Stromal cell of bone marrow (primary cell): ENCODE data around the gene SFRP5.

Experiments used
- DNase-seq: peaks from one replicate; pipeline ENCODE4 v3.0.0-alpha.2; 2012; ENCODE audit warnings: low read depth

SFRP5 gene

DNA sequence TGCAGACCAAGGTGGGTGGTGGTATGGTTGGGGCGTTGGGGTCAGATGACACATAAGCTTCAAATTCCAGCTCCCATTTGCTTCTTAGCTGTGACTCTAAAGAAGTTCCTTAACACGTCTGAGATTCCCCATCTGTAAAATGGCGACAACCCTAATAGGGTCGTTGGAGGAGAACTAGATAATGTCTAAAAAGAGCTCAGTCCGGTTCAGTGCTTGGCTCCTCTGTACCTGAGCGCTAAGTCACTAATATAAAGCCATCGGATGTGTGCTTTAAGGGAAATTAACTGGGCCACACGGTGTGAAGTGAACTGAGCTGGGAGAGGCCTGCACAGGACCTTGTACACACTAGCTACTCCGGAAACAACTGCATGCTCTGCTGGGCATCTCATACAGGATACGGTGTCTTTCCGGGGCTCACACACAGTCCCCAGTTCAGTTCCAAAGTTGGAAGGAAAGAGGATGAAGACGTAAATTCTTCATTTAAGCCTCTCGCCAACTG lies 35.3 kb downstream of the SFRP5 start:
- DNase-seq, result no peak

DNA sequence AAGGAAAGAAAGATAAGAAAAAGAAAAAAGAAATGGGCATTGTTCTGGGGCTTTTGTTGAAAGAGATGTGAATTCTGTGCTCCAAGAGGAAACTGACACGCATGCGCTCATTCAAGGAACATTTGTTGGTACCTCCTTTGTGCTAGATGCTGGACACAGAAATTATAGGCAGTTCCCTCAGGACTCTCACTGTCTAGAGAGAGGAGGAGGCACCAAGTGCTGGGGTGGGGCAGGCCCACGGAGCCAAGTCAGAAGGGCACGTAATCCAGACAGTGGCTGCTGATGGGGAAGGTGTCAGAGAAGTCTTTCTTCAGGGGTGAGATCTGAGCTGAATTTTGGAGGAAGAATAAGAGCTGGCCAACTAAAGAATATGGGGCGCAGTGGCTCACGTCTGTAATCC lies 37.8 kb downstream of the SFRP5 start:
- no peak for DNase-seq

DNA sequence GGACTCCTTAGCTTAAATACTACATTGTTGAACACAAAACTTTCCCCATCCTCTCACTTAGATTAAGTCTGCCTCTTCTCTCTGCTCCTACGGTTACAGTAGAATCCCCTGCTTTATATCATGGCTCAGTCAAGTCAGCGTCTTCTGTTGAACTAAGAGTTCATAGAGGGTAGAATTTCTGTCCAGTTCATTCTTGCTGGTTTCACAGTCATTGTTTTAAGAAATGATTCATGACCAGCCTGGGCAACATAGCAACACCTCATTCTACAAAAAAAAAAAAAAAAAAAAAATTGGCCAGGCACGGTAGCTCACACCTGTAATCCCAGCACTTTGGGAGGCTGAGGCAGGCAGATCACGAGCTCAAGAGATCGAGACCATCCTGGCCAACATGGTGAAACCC lies 38.5 kb downstream of the SFRP5 start:
- DNase-seq, result no peak

DNA sequence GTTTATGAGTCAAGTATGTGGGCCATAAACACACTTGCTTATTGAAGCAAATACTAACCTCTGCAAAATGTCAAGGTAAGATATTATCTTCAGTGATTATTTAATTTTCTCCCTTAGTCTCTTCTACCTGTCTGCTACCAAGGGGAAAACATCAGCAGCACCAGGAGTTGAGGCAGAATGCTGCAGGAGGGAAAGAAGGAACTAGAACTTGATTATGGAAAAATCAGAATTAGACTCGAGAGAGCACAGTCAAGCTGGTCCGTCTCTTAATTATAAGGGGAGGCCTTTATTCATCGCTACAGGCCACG lies 39.8 kb downstream of the SFRP5 start:
- DNase-seq, result no peak

DNA sequence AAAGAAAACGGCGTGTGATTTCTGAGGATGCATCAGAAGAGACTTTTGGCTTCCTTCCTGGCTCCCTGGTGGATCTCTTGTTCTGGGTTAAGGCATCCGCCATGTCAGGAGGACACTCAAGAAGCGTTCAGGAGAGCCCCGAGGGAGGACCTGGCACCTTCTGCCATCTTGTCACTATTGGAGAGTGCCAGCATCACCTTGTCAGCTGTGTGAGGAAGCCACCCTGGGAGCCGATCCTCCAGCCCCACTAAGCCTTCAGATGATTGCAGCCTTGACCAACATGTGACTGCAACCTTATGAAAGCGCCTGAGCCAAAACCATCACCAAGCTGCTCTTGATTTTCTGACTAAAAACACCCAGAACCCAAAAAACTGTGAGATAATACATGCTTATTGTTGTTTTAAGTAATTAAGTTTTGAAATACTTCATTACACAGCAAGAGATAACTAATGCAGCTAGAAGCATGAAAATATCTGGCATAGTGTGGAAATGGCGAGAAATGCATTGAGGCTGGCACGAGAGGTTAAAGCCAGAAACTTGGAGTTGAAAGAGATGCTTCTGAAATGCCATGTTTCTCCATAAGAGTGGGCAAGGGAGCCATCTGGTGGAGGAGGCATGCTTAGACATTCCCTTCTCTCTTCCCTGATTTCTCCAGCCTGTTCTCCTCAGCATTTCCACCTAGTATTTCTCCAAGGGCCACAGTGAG lies 40.3 kb downstream of the SFRP5 start:
- DNase-seq, result peak; percentile 63

DNA sequence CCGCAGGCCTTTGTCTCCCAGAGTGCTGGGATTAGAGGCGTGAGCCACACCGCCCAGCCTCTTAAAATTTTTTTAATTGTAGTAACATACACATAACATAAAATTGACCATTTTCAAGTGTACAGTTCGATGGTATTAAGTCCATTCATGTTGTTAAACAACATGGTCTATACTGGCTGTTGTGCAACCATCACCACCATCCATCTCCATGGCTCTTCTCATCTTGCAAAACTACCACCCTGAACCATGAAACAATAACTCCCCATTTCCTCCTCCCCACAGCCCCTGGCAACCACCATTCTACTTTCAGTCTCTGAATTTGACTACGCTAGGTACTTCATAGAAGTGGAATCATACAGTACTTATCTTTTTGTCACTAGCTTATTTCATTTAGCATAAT lies 42.8 kb downstream of the SFRP5 start:
- no peak for DNase-seq

DNA sequence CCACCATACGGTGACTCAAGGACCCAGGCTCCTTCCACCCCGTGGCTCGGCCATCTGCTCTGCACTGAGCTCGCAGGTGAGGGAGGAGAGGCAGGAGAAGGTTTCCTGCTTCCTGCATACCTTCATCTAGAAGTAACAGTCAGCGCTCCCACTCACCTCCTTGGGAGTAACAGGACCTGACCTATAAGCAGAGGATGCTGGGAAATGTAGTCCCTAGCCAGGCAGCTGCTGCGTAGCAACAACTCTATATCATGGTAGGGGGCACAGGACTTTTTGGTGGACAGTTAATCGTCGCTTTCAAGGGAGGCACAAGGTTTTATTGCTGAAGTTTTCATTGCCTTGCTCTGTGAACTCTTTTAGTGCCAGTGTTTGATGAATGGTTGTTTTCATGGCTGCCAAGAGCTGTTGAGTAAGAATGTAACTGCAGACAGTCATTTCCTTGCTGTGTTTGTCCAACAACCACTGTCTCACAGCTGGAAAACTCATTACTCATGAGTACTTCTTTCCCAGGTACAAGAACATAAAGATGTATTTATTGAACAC lies 45.1 kb downstream of the SFRP5 start:
- peak; percentile 86 for DNase-seq

DNA sequence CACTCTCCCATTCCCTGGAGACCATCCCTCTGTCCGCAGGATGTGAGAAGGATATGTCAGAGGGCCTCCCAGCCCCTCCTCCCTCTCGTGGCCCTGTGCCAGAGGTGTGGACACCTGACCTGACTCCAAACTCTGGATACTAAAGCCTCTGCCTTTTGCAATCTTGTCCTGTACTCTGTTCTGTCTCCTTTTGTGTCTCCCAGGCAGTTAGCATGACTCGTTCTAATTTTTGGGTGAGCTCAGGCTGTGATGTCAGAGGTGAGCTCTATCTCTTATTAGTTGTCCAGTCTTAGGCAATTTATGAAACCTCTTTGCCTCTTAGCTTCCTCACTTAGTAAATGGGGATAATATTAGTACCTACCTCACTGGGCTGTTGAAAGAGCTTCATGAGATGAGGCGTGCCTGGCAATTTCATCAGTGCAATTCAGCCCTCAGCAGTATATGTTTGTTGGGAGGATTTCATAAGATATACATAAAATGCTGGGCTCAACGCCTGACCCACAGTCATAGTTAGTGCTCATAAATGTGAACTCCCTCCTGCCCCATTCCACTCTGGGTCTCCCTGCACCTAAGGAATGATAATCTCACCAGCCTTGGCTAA lies 47.4 kb downstream of the SFRP5 start:
- peak; percentile 71 for DNase-seq

DNA sequence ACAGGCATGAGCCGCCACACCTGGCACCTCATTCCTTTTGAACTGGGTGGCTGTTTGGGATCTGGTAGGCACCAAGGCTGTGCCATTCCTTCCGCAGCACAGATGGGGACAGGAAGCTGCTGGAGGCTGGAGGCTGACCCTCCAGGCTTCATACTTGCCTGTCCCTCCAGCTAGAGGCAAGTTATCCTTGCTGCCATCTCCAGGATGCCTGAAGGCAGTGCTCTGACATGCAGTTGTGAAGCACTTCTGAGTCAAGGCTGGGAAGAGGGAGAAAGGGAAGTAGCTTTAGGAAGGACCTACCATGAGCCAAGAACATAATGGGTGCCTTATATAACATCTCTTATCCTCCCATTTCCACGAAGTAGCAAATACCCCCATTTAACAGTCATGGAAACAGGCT lies 48.8 kb downstream of the SFRP5 start:
- DNase-seq, result no peak

DNA sequence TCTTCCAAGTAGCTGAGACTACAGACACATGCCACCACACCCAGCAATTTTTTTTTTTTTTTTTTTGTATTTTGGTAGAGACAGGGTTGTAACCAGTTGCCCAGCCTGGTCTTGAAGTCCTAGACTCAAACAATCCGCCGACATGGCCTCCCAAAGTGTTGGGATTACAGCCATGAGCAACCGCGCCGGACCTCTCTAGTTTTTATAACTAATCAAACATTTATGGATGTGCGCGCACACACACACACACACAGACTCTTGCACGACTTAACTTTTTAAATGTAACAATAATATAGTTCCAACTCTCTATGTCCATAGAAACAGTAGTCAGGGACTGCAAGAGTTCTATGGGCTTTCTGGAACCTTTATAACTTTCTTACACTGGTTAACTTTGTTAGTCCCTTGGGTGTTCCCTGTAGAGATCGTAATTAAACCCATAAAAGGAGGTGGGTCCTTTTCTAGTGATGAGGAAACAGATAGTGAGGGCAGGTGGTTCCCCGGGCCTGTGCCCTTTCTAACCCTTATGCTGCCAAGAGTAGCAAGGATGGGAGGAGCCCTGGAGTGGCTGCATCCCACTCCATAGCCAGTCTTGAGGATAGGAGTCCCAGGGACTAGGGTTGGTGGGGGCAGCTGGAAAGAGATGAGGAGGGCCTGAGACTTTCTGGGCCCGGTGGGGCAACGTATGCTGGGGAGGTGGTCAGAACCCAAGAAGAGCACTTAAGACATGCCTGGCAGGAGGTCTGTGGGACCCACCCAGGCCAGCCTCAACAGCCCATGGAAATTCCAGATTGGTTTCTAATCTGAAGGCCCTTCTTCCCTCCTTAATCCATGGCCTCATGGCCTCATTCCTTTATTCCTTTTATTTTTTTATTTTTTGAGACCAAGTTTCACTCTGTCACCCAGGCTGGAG lies 49.7 kb downstream of the SFRP5 start:
- no peak for DNase-seq

DNA sequence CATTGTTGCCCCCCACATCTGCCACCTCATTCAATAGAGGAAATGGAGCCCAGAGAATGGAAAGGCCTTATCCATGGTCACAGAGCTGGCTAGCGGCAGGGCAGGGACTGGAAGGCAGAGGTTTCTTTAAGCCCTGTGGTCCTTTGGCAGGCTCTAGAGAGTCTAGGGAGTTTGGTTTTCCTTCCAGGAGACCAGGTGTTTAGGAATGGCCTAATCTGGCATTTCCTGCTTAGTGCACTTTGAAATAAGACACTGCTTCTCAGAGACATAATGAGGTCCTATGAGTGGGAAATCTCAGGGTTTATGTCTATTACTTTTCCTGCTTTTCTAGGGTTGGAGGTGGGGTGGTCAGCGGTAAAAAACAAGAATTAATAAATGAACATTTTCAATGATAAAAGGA lies 52.2 kb downstream of the SFRP5 start:
- no peak for DNase-seq

DNA sequence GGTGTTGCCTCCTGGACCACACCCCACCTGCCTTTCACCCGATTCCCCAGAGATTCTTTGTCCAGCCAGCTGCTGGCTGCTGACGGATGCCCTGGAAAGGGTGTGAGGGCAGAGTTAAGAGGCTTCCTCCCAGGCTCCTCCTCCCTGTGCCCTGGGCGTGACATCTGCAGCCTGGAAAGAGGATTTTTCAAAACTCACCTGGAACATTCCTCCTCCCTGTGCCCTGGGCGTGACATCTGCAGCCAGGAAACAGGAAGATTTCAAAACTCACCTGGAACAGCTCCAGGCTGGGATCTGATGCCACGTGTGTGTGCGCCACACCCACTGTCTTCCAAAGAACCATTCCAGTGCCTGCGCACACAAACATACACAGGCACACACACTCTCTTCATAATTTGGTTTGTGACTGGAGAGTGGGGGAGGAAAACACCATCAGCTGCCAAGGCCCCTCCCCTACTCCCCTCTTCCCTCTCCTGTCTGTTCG lies 53.1 kb downstream of the SFRP5 start:
- no peak for DNase-seq

DNA sequence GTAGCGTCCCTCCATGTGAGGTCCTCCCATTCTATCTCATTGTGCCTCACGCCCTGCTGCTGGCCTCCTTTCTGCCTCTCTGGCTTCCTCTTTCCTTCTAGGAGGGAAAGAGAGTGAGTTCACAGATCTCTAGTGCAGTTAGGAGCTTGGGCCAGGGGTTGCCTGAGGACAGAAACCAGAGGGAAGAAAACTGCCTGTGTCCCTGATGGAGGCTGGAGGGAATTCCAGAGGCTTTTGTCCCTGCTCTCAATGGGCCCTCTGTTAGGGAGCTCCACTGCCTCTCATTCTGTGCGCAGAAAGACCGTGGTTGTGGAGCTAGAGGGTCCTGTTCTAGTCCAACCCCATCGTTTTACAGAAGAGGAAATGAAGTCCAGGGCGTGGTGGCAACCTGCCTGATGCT lies 53.6 kb downstream of the SFRP5 start:
- DNase-seq, result no peak

DNA sequence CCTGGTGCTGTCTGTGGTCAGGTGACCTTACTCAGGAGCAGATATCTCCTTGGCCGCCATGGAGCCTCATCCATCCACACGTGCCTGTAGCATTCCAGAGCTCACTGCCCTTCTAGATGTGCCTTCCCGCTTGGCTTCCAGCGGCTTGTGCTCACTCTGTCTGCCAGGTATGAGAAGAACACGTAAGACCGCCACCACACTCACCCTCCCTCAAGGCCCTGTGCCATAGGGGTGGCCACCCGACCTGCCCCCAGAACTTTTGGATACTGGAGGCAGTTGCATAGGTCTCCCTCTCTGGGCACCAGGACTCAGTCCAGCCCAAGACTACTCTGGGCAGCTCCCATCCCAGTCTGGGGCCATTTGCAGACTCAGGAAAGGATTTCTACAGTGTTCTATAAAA lies 54.2 kb downstream of the SFRP5 start:
- no peak for DNase-seq
